ENCODE results near the gene PRSS8.
"Not testable (repeated sequence)": the region's sequence is repeated elsewhere in the genome, so short reads cannot be mapped to it uniquely, and the experiment has no call there.

Gene PRSS8

GRCh38 chr16:31144418-31144817 is 8.9 kb upstream of the PRSS8 start:
- DNase-seq (ENCODE audit: low read depth, low spot score): not testable (repeated sequence)

DNA sequence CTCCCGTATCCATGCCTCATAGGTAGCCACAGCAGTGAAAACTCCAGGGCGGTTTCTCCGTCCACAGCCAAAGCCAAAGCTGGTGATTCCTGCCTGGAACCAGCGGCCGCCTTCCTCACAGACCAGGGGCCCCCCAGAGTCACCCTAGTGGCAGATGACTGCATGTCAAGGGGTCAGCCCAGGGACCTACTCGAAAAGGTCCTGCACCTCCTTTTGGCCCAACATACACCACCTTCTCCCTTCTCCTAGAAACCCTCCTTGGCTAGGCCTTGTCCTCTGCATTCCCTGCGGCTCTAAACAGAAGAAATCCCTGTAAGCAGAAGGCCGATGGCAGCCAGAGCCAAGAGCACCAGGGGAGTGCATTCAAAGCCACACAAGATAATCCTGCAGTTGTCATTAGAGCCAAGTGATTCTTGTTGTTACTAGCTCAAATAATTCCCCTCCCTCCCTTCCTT is 8.2 kb upstream of the PRSS8 start:
- no peak for DNase-seq (ENCODE audit: low read depth, low spot score)

DNA sequence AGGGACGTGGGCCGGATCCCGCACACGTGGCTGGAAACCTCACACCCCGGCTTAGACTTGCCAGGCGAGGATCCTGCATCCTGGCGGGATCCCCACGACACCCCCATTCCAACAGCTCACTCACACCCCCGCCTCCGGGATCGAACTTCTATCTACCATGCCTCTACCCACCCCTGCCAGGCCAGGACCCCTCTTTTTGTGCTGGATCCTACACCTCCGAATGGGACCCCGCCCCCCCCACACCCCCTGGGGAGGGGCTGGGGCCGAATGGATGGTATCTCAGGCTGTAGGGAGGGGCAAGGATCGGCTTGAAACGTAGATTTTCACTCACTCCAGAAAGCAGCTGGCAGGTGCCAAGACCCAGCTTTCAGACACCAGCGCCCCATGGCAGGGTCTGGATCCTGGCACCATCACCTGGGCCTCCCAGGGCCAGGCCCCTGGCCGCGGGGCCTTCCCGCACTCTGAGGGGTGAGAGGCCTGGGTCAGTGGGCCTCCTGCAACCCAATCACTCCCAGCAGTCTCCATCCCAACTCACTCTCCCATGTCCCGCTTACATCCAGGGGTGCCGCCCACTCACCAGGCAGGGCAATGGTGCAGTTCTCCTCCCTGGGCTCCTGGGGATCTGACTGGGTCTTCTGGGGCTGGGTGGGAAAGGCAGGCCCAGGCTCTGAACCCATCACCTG is 7.6 kb upstream of the PRSS8 start:
- no peak for DNase-seq (ENCODE audit: low read depth, low spot score)

DNA sequence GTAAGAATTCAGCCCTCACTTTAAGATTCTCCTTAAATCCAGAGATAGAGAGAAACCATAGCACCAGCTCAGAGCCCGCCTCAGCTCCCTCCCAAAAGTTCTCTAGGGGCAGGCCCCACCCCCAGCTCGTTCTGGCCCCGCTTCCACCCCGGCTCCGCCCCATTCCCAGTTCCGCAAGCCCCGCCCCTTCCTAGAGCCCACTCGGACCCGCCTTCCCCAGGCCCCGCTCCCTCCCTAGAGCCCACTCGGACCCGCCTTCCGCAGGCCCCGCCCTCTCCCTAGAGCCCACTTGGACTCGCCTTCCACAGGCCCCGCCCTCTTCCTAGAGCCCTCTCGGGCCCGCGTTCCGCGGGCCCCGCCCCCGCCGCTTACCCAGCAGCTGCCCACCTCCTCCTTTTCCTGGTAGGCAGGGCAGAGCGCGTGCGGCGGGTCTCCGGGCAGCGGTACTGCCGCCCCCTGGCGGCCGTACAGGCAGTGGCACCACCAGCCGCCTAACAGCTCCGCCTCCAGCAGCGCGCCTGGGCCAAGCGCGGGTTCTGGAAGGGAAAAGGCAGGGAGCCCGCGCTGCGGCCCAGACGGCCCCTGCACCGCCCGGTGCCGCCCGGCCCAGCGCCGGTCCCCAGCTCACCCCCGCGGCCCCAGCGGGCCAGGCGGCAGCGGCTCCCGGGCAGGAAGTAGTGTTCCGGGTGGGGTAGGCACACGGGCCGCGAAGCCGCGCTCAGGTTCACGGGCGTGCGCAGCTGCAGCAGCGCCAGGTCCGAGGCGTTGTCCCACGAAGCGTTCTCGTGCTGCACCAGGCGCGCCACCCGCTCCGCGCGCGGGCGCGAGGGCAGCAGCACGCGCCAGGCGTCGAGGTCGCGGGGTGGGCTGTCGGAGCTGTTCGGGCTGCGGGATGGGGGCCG is 6.8 kb upstream of the PRSS8 start:
- DNase-seq (ENCODE audit: low read depth, low spot score): peak; percentile 96

- no peak for DNase-seq (ENCODE audit: low read depth, low spot score)
Measured at GRCh38 chr16:31141489-31142108, 6.1 kb upstream of the PRSS8 start.

GRCh38 chr16:31141071-31141469 is 5.5 kb upstream of the PRSS8 start:
- not testable (repeated sequence) for DNase-seq (ENCODE audit: low read depth, low spot score)

DNA sequence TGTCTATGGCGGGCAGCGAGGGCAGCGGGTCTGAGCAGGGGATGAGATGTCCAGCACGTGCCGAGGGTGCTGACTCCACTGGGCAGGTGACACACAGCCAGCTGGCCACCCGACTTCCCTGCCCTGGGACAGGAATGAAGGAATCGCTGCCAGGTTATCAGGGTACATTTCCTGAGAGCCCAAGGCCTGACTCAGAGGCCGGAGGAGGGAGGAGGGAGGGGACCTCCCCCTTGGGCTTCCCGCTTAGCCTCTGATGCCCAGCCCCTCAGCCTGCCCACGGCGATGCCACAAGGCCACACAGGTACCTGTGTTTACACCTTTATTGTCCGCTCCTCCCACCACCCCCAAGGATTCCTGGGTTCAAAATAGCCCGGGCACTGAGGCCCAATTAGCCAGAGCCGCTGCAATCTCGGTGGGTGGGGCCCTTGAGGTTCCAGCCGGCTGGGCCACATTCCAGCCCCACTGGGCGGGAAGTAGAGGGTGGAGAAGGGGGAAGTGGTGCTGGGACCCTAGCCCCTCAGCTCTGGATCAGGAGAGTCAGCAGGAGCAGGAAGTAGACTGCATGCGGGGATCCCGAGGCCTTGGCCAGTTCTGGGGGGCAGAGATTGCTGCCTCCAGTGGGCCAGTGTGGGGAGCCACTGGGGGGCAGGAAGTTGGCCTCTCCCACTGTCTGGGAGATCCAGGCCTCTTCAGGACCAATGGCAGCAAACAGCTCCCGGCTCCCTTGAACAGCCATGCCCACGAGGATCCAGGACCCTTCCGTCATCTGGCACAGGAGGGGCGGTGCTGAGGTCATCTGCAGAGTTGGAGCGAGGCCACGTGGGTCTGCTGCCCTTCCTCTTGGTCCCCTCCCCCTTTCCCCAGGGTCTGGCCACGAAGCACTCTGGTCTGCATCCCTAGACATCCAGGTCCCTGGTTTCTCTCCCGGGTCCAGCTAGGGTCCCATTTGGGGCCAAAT is 3.4 kb upstream of the PRSS8 start:
- DNase-seq (ENCODE audit: low read depth, low spot score): no peak

DNA sequence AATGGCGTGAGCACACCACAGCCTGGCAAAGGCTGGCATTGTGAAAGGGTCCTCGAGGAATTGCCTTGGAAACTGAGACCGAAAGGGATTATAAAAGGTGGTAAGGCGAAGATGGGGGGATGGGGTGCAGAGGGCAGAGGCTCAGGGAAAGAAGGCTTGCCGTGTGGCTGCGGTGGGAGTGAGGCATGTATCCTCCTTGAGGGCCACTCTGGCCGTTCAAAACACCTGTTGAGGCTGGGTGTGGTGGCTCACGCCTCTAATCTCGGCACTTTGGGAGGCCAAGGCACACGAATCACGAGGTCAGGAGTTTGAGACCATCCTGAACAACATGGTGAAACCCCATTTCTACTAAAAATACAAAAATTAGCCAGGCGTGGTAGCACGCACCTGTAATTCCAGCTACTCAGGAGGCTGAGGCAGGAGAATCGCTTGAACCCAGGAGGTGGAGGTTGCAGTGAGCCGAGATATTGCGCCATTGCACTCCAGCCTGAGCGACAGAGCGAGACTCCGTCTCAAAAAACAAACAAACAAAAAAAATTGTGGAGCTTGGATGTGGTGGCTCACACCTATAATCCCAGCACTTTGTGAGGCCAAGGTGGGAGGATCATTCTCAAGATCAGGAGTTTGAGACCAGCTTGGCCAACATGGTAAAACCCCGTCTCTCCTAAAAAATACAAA is 1.4 kb upstream of the PRSS8 start:
- DNase-seq (ENCODE audit: low read depth, low spot score): not testable (repeated sequence)

DNA sequence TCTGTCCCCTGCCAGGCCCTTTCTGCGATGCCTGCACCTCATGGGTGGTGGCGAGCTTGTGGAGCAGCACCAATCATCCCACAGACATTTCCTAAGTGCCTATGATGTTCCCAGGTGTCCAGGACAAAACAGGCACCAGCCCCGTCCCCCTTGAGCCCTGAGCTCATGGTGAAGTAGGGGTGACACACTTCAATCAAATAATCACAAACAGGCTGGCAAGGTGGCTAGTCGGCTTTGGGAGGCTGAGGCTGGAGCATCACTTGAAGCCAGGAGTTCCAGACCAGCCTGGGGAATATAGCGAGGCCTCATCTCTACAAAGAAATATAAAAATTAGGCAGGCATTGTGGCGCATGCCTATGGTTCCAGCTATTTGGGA is 748 bp upstream of the PRSS8 start:
- no peak for DNase-seq (ENCODE audit: low read depth, low spot score)

GRCh38 chr16:31134625-31135534 is 647 bp downstream of the PRSS8 start:
- DNase-seq (ENCODE audit: low read depth, low spot score): no peak

DNA sequence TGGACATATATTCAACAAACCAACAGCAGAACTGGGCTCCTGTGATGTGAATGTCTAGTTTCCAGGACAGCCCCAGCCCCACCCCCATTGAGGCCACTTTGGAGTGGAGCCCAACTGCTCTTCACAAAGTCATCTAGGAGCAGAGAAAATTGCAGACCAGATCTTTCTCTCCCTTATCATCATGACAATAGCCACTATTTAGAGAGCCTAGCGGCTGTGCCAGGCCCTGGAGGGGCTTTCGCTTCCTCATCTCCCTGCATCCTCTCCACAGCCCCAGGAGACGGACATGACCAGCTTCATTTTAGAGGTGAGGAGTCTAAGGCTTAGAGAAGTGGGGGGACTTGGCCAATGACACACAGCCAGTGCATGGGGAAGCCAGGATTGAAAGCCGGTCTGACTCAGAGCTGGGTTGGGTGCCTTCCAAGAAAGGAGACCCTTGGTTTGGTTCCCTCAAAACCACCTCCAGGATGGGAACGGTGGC is 1.4 kb downstream of the PRSS8 start:
- no peak for DNase-seq (ENCODE audit: low read depth, low spot score)

GRCh38 chr16:31133046-31133501 is 2.5 kb downstream of the PRSS8 start:
- DNase-seq (ENCODE audit: low read depth, low spot score): no peak

DNA sequence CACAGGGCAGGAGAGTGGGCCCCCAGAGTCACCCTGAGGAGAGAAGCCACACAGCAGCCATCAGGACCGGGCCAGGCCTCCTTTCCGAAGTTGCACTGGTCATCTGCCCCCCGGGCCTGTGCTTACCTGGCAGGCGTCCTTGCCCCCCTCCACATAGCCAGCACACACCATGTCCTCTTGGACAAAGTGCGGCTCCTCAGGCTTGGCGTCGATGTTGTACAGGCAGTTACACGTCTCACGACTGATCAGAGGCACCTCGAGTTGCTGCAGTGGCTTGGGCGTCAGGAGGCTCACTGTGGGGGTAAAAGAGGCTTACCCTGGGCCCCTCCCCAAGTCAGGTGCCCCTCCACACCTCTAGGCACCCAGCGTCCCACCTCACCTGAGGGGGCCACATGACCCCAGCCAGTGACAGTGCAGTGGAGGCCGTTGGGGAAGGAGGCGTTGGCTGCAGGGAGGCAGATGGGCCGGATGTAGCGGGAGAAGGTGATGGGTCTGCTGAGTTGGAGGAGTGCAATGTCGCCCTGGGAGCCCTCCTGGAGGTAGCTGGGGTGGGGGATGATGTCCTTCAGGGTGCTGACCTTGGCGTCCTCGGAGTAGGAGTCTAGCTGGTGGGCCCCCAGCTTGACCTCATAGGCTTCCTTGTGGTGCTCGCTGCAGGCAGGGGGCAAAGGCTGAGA is 3.1 kb downstream of the PRSS8 start:
- no peak for DNase-seq (ENCODE audit: low read depth, low spot score)

DNA sequence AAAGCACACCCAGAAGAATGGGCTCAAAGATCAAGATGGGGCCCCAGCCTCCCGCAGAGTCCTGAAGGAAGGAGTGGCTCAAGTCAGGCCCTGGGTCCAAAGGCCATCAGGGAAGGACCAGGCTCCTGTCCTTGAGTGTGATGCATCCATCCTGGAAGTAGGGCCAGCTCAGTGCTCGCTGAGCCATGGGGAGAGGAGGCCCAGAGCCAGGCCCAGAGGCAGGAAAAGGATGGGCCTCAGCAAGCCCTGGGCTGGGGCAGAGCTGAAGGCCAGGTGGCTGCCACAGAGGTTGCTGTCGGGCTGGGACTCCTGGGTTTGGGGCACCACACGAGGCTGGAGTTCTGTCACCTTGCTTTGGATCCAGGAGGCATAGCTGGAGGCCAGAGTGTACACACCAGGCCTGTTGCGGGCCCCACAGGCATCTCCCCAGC is 3.7 kb downstream of the PRSS8 start:
- DNase-seq (ENCODE audit: low read depth, low spot score): no peak

DNA sequence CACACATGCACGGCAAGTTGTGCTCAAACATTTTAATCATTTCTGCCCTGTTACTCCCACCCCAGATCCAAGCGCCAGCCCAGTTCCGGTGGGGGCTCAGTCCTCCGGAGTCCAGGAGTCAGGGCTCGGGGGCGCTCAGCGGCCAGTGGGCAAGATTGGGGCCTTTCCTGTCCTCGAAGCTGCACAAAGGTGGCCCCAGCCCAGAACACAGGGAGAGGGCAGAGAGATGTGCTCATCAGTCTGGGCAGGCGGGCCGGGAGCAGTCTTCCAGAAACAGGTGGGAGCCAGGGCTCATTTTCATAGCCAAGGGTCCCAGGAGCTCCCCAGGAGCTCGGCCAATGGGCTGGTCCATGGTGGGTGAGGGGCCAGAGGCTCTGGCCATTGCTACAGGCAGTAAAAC is 4.1 kb downstream of the PRSS8 start:
- no peak for DNase-seq (ENCODE audit: low read depth, low spot score)

- DNase-seq (ENCODE audit: low read depth, low spot score): no peak
Measured at GRCh38 chr16:31130899-31131298, 4.6 kb downstream of the PRSS8 start.

DNA sequence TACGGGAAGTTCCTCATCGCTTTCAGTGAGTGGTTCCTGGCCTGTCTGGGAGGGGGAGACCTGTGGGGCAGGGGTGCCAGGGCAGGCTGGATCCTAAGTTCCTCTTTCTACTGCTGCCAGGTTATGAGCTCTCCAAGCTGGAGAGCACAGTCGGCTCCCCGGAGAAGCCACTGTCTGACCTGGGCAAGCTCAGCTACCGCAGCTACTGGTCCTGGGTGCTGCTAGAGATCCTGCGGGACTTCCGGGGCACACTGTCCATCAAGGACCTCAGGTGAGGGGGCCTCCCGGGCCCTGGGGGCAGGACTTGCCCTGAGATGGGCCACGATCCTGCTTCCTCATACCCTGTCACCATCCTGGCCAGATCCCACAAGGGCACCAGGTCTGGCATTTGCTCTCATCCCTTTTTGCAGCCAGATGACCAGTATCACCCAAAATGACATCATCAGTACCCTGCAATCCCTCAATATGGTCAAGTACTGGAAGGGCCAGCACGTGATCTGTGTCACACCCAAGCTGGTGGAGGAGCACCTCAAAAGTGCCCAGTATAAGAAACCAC is 5.1 kb downstream of the PRSS8 start:
- no peak for DNase-seq (ENCODE audit: low read depth, low spot score)

DNA sequence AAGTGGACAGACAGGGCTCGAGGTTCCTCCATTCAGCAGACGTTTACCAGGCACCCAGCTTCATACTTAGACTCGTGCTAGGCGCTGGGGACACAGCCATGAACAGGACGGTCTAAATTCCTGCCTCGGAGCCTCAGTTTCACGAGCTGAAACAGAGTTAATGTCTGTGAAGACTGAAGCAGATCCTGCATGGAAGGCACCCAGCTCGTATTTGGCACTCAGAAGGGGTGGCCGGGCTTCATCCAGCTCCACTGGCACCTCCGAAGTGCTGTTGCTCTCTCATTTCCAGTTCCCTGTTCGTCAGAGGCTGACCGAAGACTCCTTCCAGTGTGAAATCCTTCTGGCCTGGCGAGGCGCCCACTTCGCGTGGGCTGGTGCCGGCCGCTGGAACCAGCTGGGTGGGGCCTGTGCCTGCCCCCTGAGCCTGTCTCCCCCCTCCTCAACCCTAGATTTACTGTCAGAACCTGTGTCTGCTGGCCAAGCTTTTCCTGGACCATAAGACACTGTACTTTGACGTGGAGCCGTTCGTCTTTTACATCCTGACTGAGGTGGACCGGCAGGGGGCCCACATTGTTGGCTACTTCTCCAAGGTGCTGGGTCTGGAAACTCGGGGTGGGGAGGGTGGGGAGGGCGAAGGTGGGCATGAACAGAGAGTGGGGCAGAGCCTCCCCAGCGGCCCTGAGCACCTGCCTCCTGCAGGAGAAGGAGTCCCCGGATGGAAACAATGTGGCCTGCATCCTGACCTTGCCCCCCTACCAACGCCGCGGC is 5.8 kb downstream of the PRSS8 start:
- no peak for DNase-seq (ENCODE audit: low read depth, low spot score)
